Epidermal melanocyte (primary cell): Measurements from ENCODE around the gene PDPK1.

Source experiments
- DNase-seq: peaks from one replicate; pipeline ENCODE4 v3.0.0; 2011; ENCODE audit warnings: low spot score; ENCODE audit not compliant: insufficient read length

Gene PDPK1

DNA sequence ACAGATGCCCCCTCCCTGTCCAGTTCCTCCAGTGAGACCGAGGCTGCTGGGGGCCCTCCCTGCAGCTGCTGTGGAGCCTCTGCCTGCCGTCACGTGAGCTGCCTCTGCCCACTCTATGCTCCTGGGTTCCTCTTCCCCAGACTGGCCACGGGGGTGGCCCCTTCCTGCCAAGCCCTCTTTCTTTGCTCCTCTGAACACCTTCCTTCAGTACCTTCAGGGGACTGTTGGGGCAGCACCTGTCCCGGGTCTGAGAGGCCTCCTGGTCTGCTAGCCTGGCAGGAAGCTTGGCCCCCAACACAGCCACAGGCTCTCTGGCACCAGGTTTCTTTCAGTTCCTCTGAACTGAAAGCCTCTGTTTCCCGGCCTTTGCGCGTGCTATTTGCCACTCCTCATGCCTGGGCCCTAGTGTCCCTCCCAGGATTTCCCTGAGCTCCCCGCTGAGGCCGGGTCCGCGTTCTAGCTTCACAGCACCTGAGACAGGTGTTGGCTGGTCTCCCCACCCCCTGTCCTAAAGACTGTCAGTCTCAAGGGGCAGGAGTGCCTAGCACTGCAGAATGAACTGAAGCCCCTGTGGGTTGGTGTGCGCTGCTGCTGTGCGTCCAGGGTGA is 30.7 kb upstream of the PDPK1 start:
- DNase-seq = no peak

DNA sequence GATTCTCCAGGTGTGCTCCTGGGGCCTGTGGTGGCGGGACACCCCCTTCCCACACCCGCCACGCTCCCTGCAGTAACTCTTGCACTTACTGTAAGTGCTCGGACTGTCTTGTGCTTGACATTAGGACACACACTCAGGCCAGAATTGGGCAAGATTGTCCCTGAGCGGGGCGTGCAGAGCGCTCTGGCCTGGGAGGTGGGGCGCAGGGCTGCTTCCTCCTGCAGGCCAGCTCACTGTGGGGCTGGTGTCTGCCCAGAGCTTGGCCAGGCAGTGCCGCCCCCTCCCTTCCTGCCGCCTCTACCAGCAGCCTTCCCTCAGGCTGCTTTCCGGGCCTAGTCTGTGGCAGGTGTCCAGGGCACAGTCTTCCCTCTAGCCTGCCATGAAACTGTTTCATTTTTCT is 30.2 kb upstream of the PDPK1 start:
- no peak for DNase-seq

DNA sequence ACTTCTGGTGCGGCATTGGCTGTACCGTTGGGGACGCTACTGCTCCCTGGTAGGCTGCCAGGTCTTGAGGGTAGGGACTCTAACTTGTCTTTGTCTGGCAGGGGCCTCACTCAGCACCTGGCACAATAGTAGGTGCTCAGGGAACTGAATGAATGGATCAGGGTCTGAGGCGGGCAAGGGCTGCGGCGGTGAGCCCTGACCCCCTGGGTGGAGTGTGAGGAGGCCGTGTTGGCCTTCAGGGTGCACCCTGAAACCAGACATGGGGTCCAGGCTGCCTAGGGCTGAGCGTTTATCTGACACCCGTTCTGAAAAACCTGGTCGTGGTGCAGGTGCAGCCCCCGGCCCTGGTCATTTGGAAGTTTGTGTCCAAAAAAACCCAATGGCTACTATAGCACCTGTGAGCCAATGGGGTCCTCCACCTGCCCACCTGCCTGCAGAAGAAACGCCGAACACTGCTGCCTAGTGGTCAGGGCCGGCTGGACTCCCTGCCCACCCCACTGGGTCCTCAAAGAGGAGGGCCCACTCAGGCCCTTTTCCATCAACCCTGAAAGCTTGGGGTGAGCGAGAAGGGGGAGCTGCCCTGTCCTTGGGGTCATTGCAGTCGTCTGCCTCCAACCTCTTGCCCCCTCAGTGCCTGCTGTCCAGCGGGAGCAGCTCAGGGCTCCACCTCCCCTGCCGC is 29.0 kb upstream of the PDPK1 start:
- no peak for DNase-seq

DNA sequence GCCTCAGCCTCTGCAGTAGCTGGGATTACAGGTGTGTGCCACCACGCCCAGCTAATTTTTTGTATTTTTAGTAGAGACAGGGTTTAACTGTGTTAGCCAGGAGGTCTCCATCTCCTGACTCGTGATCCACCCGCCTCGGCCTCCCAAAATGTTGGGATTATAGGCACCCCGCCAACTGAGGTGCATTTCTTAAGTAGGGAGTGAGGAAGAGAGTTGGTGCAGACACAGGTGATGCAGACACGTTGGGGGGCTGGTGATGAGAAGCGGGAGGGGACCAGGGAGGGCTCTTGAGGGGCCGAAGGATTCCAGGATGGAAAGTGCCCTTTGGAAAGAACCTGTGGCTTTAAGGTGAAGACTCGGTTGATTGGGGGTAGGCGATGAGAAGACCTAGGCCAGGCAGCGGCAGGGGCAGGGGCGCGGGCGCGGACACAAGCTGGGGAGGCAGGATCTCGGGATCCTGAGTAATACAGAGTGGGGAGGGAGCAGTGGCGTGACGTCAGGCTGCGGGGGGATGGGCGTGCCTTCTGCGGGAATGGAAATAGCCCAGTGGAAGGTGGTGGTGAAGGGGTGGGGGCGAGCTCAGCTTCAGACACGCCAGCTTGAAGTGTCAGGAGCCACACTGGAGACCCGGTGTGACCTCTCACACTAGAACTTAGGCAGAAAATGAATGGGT is 26.6 kb upstream of the PDPK1 start:
- DNase-seq = no peak

DNA sequence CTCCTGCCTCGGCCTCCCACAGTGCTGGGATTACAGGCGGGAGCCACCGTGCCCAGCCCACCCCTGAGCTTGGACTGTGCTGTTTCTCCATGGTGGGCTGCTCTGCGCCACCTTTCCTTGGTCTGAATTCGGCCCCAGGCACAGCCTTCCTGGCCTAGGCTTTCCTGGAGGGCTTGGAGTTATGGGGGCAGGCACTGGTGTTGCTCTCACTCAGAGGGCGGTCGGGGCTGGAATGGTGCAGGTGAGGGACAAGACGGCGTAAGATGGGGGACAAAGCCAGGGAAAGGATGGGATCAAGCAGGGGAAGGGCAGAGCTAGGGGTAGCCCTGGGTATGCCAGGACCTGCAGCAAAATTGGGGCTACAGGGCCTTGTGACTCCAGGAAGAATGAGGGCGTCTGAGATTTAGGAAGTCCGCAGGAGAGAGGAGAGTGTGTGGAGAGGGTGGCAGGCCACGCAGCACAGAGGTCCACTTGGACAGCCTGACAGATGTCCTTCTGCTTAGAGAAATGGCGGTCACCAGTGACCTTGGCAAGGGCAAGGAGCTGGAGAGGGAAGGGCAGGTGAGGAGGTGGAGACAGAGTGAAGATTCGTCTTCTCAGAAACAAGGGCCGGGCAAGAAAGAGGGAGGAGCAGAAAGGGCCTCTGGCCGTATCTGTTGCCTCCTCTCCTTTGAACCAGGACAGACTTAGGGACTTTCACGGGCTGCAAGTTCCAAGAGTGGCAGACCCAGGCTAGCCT is 25.7 kb upstream of the PDPK1 start:
- DNase-seq = no peak

DNA sequence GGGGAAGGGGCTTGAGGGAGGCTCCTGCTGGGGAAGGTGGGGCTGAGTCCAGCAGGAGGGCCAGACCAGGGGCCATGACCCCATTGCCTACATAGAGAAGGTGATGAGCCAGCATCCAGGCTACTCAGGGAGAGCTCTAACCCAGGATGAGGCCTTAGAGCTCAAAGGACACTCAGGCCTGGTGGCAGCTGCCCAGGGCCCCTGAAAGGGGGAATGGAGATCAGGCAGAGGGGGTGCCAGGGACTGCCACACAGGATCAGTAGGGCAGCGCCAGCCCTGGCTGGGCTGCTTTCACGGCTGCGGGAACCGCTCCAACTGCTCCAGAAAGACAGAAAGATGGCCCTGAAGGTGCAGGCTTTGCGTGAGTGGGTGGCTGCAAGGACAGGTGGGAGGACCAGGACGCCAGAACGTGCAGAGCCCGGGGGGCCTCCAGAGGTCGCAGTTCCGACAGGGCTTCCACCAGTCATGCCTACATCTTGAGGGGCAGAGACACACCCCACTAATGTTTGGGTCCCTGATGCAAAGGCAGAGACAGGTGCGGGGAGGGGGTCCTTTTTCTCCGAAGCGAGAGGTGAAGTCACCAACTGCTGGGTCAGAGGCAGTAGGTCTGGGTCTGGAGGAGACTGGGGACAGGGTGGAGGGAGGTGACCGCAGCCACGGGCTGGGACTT is 25.0 kb upstream of the PDPK1 start:
- DNase-seq = no peak

DNA sequence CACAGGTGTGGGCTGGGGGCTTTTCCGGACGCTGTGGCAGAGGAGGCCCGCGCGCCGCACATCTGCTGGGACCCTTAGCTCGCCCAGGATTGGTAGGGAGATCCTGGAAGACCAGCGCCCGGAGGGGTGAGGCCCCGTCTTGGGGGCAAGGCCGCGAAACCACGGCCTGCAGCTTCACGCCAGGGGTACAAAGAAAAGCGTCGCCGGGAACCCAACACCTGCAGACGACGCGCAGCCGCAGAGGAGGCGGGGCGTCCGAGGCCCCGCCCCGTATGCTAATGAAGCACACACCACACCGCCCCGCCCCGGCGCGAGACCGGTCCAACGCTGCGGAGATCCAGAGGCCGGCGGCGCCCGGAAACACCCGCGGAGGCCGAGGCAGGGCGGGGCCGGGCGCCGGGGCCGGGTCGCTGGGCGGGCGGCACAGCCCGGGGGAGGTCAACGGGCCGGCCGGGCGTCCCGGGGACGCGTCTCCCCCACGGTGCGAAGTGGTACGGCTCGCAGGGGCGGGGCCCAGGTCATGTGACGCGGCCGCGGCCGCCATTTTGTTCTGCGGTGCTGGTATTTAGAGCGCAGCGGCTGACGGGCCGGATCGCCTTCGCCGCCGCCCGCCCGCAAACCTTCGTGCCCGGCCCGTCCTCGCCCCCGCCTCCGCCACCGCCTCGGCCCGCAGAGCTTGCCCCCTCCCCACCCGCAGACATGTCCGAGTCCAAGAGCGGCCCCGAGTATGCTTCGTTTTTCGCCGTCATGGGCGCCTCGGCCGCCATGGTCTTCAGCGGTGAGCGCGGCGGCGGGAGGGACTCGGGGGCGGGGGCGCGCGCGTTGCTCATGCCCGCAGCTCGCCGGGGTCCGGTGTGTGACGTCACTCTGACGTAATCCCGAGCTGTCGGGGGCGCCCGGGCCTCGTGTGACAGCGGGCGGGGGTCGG is 24.2 kb upstream of the PDPK1 start, which contains the start of gene ATP6V0C:
Gene ATP6V0C, plus strand, starts transcription at position 548 of the 928 bp plus-strand sequence. Its CDS starts 152 bp downstream, at position 700.
- DNase-seq = peak; percentile 95

DNA sequence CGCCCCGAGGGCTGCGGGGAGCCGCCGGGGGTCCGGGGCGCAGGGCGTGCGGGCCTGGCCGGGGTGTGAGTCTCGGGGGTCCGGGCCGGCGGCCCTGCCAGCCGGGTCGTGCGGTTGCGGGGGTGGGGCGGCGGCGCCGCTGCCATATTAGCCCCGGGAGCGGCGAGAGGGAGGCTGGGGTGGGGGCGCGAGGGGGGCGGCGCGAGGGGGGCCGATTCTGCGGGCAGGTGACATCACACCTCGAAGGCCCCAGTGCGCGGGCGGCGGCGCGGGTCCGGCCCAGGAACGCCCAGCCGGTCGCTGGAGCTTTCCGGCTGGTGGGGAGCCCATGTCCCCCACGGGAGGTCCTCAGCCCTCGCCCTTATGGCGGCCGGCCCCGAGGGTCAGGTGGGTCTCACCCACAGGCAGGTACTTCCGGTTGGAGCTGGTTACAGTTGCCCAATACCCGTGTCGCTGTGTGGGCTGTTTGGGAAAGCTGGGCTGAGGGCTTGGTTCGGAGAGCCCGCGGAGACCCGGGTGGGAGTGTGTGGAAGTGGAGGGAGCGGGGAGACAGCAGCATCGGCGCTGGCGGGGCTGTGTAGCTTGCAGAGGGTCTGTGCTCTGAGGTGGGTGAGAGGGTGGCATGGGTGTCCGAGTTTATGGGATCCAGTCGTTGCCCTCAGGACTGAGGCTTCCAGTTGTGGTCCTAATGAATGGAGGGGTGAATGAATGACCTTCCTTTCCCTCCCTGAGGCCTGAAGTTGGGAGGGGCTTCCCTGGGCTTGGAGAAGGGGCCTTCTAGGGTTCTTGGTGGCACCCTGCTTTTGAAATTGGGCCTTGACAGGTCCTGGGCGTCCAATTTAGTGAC is 23.3 kb upstream of the PDPK1 start:
- no peak for DNase-seq

DNA sequence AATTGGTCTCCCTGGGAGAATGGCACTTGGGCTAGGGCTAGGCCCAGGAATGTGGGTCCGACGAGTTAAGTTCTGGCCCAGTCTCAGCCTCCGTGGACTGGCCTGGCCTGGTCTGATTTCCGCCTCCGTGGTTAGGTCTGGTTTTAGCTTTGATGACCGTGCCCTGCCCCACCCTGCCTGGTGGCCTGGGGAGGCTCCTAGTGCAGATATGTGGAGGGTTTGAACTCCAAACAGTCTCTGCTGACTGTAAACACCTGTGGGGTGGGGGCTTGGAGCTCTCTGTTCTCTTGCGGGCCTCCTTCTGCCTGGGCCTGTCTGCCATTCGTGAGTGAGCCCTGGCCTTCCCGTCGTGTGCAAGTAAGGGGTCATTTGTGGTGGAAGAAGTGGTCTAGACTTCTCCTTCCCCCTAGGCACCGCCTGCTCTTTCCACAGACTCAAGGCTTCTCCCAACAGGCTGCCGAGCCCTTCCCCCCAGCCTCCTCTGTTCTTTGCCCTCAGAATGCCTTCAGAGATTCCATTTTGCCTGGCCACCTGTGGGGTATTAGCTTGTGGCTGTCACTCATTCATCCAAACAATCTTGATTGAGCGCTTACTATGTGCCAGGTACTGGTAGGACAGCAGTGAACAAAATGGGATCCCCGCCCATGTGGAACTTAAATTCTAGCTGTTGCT is 22.5 kb upstream of the PDPK1 start:
- DNase-seq = no peak

DNA sequence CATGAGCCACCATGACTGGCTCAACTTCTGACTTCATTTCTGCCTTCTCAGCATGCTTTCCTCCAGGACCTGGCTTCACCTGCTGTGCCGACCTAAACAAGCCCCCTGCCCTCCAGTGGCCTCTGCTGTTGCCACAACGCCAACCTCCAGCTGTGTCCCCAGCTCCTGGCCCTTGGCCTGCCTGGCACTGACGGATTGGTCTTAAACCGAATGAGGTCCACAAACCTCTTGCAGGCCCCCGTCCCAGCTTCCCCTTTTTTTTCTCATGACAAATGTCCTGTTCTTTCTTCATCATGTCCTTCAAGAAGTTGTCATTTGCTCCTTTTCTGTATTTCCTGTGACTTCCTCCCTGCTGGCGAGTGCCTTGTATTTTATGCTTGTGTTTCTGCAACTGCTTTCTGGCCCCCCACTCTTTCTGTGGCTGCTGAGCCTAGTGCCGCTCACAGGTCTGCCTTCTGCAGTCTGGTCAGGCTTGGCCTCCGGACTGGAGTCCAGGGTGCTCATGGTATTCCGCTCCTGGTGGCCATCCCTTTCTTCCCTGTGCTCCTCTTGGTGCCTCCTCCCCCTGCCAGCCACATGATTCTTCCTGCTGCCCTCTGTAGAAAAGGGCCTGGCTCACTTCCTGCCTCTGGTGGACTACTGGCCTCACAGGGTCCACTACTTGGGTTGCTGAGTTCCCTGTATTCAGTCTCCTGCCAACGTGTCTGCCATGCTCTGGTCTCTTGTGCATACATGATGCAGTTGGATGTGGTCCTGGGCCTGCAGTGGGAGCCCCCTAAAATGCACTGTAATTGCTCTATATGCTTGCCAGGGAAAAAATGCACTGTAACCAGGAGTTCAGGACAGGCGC is 21.2 kb upstream of the PDPK1 start:
- DNase-seq = peak; percentile 88

DNA sequence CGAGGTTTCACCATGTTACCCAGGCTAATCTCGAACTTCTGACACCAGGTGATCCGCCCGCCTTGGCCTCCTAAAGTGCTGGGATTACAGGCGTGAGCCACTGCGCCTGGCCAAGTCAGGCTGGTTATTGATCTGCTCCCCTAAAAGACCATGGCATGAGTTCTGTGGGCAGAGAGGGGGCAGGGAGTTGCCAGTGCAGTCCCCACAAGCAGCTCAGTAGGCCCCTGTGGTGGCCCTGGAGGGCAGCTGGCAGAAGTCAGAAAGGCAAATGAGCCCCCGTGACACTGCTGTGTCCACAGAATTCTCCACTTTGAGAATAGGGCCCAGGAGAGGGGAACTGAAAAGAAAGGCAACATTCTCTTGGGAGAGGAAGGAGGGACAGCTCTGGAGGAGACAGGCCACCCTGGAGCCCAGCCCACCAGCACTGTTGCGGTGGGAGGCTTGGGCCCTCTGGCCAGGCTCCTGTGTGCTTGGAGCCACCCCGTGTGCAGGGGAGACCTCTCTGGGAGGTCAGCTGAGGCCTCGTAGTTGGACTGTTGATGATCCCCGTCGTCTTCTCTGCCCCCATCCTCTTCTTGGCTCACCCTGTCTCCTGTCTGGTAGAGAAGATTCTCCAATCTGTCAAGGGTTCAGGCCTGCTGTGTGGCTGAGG is 19.7 kb upstream of the PDPK1 start:
- DNase-seq = no peak

DNA sequence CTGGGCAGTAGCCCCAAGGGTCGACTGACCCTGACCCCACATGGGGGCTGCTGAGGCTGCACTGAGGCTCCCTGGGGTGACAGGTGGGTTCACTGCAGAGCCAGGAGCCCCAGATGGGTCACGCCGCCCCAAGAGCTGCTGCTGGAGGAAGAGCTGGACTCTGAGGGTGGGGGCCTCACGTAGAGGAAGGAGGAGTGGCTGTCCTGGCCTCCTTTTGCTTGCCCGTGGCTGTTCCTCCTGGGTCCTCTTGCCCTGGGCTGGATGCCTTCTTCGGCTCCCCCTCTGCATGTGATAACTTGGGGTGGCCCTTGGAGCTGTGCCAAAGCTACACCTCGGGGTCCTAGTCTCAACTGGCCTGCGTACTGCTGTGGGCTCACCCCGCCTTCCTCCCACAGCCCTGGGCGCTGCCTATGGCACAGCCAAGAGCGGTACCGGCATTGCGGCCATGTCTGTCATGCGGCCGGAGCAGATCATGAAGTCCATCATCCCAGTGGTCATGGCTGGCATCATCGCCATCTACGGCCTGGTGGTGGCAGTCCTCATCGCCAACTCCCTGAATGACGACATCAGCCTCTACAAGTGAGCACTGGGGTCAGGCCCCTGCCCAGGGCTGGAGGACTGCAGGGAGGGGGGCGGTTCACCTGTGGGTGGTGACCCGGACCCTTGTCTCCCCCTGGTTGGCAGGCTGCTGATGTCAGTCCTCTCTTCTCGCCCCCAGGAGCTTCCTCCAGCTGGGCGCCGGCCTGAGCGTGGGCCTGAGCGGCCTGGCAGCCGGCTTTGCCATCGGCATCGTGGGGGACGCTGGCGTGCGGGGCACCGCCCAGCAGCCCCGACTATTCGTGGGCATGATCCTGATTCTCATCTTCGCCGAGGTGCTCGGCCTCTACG is 18.8 kb upstream of the PDPK1 start:
- DNase-seq = no peak

DNA sequence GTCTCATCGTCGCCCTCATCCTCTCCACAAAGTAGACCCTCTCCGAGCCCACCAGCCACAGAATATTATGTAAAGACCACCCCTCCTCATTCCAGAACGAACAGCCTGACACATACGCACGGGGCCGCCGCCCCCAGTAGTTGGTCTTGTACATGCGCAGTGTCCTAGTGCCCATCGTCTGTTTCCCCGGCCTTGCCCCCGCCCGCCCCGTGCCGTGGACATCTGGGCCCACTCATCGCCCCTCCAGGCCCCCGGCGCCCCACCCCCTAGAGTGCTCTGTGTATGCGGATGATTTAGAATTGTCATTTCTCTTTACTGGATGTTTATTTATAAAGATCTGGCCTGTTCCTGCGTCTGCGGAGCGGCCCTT is 18.1 kb upstream of the PDPK1 start:
- no peak for DNase-seq

DNA sequence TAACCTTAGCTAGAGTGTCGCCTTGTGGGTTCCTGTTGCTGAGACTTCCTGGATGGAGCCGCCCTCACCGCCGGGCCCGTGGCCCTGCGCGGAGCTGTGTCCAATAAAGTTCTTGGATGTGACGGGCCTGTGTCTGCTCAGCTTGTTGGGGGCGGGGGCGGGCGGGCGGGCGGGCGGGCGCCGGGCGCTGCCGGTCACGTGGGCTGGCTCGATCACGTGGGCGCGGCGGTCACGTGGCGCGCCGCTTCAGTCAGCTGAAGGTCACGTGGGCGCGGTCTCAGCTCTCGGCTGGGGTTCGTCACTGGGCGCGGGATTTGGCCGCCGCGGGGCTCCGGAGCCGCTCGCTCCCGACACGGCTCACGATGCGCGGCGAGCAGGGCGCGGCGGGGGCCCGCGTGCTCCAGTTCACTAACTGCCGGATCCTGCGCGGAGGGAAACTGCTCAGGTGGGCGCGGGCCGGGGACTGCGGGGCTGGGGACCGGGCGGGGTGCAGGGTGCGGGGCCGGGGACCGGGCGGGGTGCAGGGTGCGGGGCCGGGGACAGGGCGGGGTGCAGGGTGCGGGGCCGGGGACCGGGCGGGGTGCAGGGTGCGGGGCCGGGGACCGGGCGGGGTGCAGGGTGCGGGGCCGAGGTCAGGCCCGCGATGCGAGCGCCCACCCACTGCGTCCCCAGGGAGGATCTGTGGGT is 17.6 kb upstream of the PDPK1 start, which contains the start of gene AMDHD2:
Gene AMDHD2, plus strand, starts transcription at position 275 of the 687 bp plus-strand sequence. Its CDS starts 88 bp downstream, at position 363.
- peak; percentile 99 for DNase-seq

DNA sequence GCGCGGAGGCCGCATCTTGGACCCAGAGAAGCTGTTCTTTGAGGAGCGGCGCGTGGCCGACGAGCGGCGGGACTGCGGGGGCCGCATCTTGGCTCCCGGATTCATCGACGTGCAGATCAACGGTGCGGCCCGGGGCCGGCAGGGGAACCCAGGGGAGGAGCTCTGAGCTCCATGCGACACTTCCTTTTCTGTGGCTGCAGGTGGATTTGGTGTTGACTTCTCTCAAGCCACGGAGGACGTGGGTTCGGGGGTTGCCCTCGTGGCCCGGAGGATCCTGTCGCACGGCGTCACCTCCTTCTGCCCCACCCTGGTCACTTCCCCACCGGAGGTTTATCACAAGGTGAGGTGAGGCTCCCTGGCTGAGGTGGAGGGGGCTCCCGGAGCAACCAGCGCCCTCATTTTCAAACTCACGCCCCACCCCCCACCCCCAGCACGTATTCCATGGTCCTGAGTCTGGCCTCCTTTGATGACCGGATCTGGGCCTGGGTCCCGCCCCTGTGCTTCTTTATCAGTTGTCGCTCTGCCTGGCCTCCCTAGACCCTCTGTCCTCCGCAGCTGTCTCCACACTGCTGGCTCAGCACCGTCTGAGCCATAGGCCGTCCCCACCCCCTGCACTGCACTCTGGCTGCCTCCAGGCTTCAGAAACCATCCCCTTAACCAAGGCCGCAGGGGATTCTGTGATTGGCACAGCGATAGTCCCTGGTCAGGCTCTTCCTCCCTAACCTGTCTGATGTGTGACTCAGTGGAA is 16.9 kb upstream of the PDPK1 start:
- DNase-seq = no peak
